Measurements from ENCODE around the gene IQCE.
A peak's percentile ranks its signal among the peaks of the same experiment; 100 is the strongest.
"Not testable (repeated sequence)": the region's sequence is repeated elsewhere in the genome, so short reads cannot be mapped to it uniquely, and the experiment has no call there.

Gene IQCE

DNA sequence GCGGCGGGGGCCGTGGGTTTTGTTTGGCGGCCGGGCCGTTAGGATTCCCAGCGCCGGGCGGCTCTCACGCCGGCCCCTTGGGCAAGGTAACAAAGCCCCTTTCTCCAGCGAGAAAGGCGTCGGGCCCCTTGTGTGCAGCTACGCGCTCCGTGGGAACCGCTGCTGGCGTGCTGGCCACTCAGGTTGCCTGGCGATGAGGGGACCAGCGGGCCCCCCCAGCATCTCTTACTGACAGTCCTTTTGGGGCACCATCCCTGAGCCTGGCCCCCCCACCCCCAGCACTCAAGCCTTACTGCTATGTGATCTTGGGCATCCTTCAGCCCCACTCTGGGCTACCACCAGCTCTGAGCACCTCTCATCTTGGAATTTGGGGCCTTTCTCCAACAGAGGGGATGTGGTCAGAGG is 37.4 kb upstream of the IQCE start:
- DNase-seq: no peak

DNA sequence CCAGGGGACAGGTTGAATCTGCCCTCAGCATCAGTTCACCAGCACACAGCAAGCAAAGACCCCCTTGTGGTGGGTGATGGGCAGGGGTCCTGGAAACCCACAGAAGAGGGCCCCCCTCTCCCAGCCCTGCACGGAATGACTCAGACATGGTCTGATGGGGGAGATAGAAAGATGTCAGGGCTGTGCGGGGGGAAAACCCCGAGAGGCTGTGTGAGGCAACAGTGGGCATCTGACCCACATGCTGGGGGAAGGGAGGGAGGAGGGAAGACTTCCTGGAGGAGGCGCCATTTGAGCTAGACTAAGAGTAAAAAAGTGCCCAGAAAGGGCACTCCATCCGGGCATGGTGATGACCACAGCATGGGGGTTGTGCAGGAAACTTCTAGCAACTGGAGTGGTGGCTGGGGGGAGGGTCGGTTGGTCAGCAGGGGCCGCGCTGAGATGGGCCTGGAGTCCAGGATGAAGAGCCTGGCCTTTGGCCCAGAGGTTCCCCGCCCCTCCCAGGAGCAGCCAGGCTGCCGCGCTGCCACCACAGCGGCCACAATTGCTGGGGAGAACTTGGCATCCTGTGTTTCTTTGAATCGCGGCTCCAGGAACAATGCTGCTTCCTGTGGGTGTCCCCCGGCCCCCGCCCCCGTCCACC is 36.7 kb upstream of the IQCE start:
- DNase-seq: peak; percentile 89

DNA sequence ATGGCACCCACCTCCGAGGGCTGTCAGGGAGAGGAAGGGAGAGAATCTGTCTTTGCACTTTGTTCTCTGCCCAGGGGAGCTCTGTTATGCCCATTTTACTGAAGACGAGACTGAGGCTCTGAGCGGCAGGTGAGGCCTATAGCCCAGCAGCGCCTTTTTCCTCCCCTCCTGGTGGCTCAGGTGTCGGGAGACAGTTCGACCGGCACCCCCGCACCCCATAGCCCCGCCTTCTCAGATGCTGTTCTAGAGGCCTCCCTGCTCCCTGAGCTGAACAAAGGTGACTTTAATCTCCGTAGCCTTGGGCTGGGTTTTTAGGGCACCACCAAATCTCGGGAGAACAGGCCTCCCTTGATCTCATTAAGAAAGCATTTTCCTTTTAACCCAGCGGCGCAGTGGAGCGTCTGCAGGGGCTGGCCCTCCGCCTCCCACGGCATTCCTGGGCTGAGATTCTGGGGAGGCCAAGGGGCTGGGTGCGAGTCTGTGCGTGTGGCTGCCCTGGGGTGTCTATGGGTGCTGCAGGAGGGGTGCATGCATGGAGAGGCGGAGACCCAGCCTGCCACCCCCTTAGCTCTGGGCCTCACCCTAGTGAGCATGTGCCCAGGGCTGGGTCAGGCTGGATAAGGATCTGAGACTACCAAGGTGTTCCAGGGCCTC is 35.9 kb upstream of the IQCE start:
- peak; percentile 76 for DNase-seq

DNA sequence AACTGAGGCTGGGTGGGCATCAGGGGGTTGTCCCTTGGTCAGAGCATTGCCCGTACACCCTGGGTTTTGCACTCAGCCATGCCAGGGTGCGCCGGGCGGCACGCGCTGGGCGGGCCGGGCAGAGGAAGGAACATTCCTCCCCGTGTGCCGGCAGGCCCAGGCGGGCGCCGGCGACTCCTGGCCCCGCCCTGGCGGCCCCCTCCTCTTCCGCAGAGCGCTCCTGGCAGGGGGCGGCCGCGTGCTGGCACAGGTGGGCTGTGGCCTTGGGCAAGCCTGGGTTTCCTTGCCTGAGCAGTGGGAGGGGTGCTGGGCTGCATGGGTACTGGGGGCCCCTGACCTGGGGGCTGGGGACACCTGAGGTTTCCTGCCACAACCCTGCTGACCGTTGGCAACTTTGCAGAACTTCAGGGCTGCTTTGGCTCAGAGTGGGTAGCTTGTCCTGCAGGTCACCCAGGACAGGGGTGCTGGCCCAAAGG is 35.3 kb upstream of the IQCE start:
- no peak for DNase-seq

DNA sequence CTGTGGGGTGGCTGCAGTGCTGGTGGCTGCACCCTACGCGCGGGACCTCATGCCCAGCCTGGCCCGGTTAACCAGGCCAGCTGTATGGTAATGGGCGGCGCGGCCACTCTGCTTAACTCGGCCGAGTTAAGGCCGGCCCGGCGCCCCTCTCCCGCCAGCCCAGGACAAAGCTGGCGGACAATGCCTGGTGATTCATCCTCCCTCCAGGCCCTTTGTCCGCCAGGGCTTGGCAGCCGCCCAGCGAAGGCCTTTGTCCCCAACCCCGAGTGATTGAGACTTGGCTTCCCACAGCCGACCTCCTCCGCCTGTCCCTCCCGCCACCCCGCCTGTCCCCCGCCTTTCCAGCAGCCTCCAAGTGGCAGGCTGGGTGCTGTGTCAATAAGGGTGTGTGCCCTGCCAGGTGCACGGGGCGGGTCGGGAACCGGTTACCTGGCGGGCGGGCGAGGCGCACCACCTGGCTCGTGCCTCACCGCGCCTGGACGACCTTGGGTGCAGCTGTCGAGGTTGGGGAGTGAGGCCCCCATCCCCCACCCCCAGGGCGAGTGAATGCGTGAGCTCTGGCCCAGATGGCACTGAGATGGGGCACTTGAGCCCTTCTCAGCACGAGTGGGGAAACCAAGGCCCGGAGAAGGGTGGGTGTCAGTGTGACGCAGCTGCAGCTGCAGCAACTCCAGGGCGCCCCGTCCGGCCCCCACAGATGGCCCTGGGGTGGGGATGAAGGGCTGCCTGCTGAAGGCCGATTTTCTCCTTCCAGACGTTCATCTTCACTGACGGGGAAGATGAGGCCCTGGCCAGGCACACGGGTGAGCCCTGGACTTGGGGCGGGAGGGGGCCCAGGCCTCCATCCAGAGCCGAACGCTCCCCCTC is 34.6 kb upstream of the IQCE start:
- no peak for DNase-seq

DNA sequence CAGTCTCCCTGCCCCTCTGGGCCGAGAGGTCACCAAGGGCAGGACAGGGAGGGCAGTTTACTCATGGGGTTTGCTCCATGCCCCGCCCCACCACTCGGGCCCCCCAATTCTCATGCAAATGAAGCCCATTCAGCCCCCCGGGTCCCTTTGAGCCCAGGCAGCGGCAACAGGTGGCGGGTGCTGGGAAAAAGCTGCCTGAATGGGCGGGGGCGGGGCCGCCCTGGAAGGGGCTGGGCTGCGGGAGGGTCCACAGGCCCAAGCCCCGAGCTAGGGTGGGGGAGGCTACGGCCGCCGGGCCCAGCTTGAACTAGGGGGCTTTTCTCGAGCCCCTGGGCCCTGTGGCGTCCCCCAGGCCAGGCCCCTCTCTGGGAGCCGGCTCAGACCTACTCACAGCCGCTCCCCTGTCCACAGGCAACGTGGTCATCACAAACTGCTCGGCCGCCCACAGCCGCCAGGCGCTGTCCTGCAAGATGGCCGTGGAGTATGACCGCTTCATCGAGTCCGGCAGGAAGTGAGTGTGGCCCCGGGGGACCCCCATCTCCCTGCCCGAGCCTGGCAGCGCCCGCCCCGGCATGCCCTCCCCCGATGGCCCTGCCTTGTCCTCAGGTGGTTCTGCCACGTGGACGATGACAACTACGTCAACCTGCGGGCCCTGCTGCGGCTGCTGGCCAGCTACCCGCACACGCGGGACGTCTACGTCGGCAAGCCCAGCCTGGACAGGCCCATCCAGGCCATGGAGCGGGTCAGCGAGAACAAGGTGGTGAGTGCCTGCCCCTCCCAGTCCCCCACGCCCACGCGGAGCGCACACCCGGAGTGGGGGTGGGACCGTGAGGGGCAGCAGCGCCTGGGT is 33.7 kb upstream of the IQCE start:
- DNase-seq: no peak

DNA sequence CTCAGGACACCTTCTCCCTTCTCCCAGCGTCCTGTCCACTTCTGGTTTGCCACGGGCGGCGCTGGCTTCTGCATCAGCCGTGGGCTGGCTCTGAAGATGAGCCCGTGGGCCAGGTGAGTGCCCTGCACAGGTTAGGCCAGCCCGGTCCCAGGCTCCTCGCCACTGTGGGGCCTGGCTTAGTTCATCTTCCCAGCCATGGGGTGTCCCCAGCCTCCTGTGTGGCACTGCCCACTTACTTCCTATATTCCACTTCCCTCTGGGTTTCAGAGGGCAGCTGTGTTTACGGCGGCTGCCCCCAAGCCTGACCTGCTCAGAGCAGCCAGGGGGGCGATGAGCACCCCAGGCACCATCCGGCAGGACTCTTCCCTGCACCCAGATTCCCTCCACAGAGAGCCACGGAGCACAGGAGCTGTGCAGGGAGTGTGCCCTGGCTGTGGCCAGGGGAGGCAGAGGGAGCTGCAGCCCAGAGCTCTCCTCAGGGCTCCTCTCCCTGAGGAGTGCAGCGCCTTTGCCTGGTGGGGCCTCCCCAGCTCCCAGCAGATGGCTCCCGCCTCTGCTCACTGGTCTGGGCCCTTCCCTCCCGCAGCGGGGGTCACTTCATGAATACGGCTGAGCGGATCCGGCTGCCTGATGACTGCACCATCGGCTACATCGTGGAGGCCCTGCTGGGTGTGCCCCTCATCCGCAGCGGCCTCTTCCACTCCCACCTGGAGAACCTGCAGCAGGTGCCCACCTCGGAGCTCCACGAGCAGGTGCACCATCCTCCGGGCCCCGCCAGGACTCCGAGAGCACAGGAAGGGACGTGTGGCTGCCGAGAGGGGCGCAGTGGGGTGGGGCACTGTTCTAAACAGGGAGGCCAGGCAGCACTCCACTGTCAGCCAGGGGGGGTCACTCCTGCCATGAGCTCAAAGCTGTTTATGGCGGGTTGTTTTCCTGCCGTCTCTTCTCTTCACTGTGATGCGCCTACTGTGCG is 32.8 kb upstream of the IQCE start:
- DNase-seq: no peak

DNA sequence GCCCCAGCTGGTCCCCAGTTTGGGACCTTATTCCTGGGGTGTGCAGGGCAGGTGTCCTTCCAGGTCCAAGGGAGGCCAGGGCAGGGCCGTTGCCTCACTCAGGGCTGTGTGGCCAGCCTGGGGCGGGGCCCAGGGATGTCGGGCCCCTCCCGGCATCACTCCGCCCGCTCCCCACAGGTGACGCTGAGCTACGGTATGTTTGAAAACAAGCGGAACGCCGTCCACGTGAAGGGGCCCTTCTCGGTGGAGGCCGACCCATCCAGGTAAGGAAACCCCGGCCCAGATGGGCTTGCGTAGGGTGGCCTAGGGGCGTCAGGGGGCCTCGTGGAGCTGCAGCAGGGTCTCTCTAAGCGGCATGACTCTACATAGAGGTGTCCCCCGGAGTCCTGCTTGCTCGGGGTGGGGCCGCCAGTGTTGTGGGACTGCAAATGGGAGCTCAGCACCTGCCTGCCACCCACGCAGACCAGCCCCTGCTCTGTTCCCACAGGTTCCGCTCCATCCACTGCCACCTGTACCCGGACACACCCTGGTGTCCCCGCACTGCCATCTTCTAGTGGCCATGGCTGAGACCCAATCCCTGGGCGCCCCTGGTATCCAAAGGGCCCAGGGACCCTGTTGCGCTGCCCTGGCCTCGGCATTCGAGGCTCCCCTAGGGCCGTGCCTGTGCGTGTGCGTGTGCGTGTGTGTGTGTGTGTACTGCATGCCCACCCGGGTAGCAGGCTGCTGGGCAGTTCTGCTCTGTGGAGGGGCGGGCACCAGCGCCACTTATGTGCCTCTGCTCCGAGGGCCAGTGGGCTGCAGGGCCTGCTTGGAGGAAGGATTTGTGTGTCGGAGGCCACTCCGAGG is 31.9 kb upstream of the IQCE start:
- DNase-seq: no peak

DNA sequence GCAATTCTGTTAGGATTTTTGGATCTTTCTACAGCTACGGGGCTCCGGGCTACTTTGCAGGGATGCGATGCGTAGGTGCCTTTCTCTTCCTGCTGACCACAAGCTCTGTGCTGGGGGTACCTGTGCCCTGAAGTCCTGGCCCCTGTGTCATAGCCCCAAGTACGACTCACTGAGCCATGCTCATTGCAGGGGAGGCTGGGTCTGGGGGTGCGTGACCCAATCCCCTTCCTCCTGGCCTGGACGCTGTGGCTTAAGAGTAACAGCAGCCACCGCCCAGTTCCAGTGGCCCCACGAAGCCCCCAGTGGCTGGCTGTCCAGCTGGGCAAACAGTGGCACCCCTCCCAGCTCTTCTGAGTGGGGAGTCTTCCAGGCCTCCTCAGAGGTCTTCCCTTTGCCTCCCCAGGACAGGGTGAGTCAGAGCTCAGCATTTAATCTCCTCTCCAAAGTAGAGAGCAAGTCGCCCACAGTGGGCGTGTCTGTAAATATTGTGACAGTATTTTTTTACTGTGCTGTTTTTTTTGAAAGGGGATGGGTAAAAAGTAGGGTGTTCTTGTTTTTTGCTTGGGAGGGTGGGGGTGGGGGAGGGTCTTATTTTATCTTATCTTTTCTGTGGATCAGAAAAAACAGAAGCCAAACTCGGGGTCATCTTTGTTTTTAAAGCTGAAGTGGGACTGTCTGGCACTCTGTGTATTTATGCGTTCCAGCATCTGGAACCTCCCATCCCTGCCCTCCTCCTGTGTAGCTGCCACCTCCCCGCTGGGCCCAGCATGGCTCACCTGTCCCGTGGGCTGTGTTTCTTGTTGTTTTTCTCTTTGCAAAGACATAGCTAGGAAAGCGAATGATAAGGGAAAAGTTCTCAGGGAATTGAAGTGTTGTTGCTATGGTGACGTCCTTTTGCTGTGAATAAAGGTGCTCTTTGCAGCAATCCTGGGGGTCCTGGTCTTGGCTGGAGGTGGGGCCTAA is 31.0 kb upstream of the IQCE start:
- peak; percentile 84 for DNase-seq

DNA sequence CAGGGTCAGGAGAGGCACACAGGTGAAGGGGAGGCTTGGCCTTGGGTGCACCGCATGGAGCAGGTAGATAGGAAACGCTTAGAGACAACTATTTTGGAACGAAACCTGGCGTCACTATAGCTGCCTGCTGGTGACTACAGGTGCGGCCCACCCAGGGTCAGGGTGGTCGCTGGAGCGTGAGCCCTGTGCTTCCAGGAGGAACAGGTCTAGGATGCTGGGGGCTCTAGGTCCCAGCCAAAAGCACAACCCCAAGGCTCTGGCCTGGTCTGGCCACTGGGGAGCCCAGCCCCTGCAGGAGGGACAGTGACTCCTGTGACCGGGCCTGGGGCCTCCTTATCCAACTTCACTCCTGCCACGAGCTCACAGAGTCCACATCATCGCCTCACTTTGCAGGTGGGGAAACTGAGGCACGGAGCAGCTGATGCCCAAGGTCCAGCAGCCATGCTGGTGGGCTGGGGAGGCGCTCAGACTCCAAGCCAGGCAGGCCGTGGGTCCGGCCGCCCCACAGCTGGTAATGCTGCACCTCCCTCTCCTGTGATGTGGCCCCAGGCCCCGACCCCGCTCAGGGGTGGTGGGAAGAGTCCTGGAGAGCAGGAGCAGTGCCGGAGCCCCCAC is 30.2 kb upstream of the IQCE start:
- DNase-seq: no peak

DNA sequence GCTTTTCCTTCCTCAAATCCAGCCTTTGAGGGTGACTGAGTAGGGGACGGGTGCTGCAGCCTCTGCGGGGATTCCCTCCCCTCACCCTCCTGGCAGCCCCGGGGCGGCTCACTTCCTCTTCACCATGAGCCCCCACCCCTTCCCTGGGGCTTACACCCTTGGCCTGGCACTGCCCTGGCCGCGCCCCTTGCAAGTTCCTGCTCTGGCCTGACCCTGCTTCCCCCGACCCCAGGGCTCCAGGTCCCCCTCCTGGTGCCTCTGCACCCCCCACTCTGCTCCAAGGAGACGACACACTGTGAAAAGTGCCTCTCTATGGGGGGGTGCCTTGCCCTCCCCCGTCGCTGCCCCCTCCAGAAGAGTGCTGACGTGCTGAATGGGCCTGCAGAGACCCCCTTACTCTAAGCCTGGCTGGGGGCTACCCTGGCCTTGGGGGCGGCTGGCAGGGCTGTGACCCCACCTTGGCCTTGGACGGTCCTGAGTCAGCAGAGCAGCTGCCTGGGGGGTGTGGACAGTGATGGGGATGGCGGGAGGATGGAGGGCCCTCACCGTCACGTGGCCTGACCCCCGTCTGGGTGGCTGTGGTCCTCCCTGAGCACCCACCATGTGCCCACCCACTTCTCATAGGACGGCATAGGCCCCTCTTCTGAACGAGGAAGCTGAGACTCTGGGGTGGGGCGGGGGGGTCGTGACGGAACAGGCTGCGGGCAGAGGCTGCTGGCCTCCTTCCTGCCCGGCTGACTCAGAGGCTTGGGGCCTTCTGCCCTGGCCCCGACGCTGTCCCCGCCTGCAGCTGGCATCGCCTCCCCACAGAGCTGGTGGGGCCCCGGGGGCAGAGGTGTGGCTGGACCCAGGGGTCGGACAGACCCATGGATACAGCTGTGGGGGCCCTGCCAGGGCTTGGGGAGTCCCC is 29.4 kb upstream of the IQCE start:
- peak; percentile 83 for DNase-seq

DNA sequence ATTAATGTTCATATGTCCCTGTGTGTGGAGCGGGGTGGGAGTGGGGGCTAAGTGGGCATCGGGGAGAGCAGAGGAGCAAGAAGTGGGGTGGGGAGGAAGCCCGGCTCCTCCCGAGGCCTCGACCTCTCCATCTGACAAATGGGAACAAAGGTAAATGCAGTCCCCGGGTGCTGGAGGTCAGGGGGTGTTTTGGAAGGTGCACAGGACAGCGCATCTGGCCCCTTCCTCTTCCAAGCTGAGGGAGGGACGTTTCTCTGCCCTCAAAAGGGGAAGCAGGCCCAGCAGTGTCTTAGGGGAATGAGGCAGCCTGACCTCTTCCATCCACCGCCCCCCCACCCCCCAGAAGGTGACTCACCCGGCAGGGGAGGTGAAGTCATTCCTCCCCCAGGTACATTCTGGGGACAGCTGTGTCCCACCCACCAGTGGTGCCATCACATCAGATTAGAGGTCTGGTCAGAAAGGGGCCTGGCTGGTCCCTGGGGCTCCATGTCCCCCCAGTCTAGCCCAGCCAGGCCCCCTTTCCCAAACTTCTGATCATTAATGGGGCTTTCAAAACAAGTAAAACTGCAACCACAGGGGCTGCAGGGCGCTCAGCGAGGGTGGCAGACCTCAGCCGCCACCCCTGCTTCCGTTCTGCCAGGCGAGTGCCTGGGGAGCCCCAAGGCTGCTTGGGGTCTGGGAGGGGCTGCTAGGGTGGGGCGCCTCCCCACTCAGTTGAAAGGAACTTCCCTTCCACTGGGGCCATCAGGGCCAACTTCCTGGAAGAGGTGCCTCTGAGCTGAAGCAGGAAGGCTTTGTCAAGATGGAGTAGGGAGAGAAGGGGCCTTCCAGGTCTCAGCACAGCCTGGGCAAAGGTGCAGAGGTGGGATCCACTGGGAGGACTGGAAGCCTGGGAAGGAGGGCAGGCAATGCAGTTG is 28.4 kb upstream of the IQCE start:
- peak; percentile 90 for DNase-seq

DNA sequence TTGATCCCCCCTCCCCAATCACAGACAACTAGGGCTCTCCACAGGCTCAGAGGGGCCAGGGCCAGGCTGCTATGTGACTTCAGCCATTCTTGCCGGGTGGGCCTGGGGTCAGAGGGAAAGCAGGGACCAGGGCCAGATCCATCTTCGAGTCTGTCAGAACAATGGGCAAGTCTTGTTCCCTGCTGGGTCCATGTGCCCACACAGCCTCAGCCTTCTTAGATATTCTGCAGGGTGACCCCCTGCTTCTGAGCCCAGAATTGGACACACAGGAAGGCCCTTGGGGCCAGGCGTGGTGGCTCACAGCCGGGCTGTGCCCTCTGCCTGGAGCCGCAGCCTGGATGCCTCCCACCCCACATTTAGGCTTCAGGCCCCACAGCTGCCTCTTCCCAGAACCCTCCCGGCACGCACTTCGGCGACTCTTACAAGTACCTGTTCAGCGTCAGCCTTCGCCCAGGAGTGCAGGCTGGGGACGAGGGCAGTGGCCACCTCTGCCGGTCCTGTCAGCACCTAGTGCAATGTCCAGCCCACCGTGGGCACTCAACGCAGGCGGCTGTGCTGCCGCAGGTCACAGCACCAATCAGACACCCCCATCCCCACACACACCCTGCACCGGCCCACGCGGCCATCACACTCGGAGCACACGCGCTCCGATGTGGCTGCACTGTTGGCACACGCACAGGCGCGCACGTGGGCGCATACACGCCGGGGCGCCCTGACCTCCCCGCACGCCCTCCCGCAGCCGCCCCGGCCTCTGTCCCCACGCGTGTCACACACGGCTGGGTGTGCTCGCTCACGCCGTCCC is 27.6 kb upstream of the IQCE start:
- DNase-seq: not testable (repeated sequence)

DNA sequence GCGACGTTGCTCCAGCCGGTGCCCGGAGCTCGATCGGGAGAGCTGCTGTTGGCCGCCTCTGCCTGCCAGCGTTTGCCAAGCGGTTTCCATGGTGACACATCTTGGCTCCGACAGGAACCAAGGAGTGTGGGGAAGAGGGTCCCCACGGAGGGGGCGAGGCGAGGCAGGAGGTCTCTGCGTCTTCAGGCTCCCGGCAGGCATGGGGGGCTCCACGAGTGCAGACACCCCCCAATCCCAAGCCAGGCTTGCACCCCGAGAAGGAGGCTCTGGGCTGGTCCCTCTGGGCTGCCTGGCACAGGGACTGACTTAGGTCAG is 27.0 kb upstream of the IQCE start:
- peak; percentile 61 for DNase-seq

DNA sequence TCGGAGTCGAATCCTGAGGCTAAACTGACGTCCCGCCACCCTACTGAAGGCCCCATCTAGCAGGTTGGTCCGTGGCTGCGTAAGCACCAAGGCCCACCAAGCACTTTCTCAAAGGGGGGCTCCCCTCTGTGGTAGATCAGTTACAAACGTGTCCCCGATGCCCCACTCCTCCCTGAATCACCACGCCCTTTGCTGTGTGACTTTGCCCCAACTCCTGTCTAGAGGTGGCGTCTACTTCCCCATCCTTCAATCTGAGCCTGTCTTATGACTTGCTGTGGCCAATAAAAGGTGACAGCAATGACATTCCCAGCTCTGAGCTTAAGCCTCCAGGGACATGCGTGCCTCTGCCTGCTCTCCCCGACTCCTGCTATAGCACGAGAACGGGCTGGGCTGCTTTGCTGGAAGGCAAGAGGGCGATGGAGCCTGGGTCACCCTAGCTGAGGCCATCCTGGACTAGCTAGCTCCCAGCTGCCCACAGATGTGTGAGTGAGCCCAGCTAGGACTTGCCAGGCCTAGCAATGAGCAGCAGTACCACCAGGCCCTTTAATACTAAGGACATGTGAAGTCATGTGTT is 26.5 kb upstream of the IQCE start:
- DNase-seq: peak; percentile 58

DNA sequence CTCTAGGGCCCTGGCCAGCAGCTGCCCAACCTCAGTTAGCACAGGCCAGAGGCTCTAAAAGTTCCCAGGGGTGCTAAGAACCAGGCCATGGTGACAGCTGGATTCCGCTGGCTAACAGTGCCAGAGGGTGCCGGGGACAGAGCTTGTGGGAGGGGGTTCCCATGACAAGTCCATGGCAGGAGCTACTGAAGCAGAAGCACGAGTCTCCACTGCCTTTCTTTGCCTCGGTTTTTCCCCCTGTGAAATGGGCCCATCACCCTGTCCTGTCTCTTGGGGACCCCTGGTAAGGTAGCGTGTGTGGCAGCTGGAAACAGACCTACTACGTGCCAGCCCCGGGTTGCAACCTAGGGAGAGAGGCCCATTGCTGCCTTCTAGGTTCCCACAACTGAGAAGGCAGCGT is 26.0 kb upstream of the IQCE start:
- DNase-seq: not testable (repeated sequence)
